HG03432 (cell line): ENCODE data around the gene RAVER1.
"Not testable (repeated sequence)": the region's sequence is repeated elsewhere in the genome, so short reads cannot be mapped to it uniquely, and the experiment has no call there.

ENCODE experiments used
- ATAC-seq: cut with Tn5 transposase; IDR thresholded peaks from one replicate; pipeline ENCODE4 v1.9.1; 2021; ENCODE audit warnings: mild to moderate bottlenecking, moderate library complexity; ENCODE audit not compliant: unreplicated experiment

The RAVER1 gene

DNA sequence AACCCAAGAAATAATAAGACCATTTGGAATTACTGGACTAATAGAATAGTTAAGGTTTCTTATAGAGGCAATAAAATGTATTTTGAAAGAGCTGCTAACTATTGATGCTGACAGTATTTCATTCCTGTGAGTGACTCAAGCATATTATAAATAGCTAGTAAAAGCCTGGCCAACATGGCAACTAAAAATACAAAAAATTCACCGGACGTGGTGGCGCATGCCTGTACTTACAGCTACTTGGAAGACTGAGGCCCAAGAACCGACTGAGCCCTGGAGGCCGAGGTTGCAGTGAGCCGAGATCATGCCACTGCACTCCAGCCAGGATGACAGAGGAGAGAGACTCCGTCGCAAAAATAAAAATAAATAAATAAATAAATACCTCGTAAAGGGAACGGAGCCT lies 11.5 kb upstream of the RAVER1 start:
- no peak for ATAC-seq

- ATAC-seq: no peak
Observed at GRCh38 chr19:10343495-10343894, 10.2 kb upstream of the RAVER1 start.

DNA sequence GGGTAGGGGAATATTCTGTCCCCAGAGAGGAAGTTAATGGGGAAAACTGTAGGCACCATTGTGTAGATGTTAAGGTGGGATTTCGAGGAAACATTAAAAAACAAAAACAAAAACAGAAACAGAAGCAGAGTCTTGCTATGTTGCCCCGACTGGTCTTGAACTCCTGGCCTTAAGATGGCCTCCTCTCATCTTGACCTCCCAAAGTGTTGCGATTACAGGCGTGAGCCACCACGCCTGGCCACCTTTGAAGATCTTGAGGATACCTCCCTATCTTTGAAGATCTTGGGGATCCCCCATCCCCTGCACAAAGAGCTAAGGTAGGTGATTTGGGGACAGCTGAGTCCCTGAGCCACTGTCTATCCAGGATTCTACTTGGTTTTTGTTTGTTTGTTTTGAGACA lies 6.6 kb upstream of the RAVER1 start:
- ATAC-seq: no peak

GRCh38 chr19:10339380-10339960 lies 6.1 kb upstream of the RAVER1 start, which contains the start of gene ICAM3:
ICAM3 (minus strand) TSS chr19:10339624; CDS start chr19:10339614, 10 bp downstream.
- peak; percentile 69 for ATAC-seq

- ATAC-seq: no peak
Observed at GRCh38 chr19:10338940-10339339, 5.6 kb upstream of the RAVER1 start.

DNA sequence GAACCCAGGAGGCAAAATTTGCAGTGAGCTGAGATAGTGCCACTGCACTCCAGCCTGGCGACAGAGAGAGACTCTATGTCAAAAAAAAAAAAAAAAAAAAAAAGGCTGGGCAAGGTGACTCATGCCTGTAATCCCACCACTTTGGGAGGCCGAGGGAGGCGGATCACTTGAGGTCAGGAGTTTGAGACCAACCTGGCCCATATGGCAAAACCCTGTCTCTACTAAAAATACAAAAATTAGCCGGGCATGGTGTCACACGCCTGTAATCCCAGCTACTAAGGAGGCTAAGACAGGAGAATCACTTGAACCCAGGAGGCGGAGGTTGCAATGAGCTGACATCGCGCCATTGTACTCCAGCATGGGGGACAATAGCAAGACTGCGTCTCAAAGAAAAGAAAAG lies 3.4 kb upstream of the RAVER1 start:
- not testable (repeated sequence) for ATAC-seq

DNA sequence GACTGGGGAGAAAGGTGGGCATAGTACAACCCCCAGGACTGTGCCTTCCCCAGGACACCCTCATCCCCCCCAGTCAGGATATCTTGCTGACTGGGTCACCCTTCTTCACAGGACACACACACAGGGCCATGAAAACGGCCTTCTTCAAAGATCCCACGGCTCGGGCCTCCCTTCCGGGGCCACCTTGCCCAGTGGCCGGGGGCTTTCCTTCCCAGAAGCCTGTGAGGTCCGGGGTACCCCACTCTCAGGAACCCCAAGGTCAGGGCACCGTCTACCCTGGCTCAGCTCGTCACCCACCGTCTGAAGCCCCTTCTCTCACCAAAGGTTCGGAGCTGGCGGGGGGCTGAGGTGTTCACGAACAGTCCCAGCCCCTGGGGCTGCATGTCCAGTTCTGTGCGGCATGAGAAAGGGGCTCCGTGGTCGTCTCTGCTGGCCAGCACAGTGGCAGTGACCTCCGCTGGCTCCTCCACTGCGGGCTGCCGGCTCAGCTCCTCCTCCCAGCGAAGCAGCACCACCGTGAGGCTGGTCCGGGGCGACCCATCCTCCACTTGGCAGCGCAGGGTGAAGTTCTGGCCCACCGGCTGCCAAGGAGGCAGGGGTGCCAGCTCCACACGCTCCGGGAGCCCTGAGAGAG lies 2.1 kb upstream of the RAVER1 start:
- ATAC-seq: no peak

DNA sequence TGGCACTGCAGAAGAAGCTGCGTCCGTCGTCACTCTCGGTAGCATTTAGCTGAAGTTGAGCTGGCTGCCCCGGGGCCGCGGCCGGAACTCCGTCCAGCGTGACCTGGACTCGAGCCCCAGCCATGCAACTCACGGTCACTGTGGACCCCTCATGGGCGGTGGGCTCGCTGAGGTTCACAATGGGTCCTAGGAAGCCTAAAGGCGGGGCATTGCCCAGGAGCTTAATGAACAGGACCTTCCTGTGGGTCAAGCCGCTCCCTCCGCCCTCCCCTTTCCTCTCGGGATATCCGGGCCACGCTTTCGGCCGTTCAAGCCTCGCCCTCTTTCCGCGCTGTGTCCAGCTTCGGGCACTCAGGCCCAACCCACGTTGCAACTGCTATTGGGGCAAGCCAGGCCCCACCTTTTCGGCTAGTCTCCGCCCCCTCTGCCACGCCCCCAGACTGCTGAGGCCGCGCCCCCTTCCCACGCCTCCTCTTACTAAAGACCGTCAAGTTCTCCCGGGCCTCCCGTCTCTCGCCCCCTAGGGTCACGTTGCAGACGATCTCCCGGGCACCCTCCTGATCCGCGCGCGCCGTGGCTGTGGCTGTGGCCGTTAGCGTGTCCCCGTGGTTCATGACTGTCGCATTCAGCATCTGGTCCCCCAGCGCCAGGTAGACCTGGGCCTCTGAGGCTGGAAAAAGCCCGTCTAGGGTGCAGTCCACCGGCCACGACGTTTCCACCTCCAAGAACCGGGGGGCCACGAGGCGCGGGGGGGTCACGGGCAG lies 1.4 kb upstream of the RAVER1 start:
- ATAC-seq: no peak

DNA sequence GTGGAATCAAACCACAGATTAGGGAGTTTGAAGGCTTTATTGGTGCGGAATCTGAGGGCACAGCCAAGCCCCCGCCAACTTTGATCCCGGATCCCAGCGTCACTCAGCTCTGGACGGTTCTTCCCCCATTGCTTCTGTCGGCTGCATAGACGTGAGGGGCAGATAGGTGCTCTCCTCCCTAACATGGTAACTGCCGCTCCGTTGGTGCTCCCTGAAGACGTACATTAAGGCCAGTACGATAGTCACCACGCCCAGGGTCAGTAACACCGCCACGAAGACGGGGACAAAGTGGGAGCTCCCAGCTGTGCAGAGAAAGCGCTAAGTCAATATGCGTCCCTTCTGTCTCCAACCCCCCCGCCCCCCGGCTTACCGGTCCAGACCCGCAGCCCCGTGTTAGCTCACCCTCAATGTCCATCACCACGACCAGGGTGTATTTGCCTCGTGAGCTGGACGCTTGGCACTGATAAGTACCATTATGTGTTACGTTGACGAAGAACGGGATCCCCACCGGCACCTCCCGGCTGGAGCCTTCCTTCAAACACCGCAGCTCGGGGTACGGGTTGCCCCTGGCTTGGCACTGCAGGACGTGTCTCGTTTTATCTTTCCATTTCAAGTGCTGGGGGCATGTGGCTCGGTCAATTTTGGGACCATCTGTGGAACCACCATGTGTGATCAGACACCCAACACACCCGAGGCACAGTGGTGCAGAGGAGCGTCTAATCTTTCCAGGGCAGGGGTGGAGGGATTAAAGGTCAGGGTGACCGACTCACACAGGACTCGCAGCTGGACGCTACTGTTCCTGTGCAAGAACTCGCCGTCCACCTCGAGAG lies 644 bp upstream of the RAVER1 start:
- ATAC-seq: peak; percentile 5

DNA sequence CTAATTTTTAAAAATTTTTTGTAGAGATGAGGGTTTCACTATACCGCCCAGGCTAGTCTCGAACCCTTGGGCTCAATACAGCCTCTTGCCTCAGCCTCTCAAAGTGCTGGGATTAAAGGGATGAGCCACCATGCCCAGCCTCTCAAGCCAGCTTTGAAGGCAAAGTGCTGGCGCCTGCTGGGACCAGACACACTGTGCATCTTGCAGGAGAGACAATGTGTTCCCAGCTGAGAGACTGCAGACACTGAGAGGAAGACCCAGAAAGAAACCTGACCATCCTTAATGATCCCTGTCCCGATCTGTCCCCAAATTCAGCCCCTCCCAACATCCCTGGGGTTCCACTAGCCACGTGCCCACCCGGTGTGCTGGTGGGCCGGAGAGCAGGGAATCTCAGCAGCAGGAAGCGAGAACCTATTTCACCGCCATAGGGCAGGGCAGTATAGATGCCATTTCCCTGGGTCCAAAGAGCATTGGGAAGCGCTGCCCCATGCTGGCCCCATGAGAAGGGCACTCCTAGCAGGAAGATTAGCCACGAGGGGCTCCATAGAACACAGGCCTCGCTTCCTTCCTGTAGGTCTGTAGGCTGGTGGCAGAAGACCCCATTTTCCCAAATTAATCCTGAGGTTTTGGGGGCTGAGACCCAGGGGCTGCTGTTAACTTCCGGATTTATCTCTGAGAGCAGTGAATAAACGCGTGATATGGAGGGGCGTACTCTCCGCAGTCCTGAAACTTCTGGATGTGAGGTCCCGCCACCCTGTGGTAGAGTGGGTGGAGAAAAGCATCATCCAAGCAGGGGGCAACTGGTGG lies 968 bp downstream of the RAVER1 start:
- ATAC-seq: no peak

DNA sequence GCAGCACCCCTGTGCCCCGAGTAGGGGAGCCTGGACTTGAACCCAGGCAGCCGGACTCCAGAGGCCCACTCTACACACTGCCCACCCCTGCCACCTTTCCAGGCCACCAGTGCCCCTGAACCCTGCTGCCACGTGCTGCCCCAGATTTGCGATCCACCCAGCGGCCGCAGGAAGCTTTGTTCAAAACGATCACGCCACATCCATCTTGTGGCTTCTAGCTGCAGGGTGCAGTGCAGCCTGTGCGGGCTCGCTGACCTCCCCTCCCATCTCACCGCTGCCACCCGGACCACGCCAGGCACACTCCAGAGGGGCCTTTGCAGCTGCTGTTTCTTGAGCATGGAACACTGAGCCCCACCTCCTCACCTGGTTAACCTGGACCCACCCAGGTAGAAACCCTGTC lies 3.8 kb downstream of the RAVER1 start:
- no peak for ATAC-seq

- ATAC-seq: no peak
Observed at GRCh38 chr19:10328558-10329429, 4.5 kb downstream of the RAVER1 start.

DNA sequence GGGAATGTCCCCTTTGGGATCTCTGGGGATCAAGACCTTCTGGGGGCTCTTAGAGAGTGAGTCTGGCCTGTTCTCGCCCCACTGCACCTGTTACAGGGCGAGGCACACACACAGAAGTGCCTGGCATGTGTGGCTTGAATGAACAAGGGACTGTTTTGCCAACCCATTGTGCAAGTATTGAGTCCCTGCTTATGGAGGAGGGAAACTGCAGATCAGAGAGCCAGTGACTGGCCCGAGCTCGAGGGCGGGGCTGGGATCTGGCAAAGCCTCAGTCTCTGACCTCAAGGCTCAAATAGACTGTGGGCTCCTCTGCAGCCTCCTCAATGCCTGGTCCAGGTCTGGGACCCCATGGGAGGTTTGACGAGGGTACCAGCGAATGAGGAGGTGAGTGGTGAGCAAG lies 5.5 kb downstream of the RAVER1 start:
- no peak for ATAC-seq

DNA sequence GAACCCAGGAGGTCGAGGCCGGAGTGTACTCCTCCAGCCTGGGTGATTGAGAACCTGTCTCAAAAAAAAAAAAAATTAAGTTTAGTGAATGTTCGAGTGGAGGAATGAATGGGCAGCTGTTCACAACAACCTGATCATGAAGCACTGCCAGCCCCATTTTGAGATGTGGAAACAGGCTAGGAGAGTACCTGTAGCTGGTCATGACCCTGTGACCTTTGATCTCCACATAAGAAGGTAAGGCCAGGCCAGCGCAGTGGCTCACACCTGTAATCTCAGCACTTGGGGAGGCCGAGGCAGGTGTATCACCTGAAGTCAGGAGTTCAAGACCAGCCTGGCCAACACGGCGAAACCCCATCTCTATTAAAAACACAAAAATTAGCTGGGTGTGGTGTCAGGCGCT lies 7.6 kb downstream of the RAVER1 start:
- ATAC-seq: no peak

DNA sequence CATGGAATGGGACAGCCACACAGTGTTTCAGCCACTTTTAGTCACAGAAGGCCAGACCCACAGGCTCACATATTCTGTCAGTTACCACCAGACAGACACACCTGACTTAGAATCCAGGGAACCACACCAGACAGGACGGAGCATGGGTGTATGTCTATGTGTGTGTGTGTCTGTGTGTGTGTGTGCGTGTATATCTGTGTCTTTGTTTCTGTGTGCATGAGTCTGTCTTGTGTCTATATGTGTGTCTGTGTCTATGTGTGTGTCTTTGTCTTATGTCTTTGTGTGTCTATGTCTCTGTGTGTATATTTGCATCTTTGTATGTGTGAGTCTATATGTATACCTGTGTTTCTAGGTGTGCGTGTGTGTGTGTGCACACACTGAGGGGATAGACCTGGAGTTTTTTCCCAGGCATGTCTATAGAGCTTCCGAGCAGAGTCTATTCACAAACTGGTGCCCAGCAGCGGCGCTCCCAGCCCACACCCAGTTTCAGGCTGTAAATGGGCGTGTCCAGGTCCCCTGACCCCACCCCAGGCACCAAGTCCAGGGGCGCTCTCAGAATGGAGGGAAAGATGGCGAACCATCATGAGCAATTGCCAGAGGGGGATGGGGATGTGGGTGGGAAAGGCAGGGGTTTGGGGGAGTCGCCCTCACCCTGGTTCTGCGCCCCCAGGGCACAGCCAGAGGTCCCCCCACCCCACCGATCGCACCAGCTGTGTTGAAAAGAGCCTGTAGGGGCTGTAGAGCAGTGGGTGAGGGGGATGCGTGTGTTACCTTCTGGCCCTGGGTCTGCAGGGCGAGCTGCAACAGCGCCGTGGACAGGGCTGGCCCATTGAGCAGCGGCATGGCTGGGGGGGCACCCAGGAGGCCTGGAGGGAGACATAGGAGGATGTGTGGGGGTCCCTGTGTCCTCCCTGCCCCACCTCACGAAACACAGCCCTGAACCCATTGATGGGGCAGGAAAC lies 11.2 kb downstream of the RAVER1 start:
- no peak for ATAC-seq

- no peak for ATAC-seq
Observed at GRCh38 chr19:10321417-10321797, 11.9 kb downstream of the RAVER1 start.

DNA sequence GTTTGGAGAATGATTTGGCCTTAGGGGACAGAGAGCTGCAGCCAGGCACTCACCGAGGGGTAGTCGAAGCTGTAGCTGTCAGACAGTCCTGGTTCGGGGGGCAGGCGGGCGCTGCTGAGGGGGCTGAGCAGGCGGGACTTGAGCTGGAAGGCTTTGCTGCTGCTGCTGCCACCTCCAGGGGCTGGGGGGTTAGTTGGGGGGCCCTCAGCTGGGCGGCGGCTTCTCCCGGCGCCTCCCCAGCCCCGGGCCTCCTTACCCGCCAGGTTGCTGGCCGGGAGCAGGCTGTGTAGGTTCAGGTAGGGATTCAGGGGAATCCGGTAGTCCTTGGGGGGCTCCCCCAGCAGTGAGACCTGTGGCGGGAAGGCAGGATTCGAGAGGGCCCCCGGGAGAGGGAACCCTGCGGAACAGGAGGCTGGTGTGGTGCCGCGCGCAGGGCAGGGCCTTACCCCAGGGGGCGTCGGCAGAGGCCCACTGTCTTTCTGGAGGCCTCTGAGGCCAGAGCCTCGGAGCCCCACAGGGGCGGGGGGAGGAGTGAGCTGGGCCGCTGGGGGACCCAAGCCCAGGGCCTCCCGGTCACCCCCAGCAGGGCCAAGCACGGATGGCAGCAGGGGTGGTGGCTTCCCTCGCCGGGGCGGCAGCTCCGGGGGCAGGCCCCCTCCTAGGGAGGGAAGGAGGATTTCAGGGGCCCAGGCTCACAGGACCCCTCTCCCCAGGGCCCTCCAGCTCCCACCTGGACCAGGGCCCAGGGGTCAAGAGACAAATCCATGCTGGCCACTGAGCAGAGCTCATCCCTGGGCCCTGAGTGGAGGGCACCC lies 12.5 kb downstream of the RAVER1 start:
- no peak for ATAC-seq
